Jurkat, Clone E6-1 (cell line): Measurements from ENCODE around the gene ZNF524.
A peak's percentile ranks its signal among the peaks of the same experiment; 100 is the strongest.

Source experiments
- DNase-seq: peaks from one replicate; pipeline ENCODE4 v3.0.0-alpha.2; 2011; ENCODE audit warnings: low read depth, low spot score
- H3K4me3 ChIP-seq: 2 replicates; pipeline ENCODE4 v1.5.1; 2011; ENCODE audit warnings: mild to moderate bottlenecking, low read length, control low read depth, moderate library complexity

The ZNF524 gene

DNA sequence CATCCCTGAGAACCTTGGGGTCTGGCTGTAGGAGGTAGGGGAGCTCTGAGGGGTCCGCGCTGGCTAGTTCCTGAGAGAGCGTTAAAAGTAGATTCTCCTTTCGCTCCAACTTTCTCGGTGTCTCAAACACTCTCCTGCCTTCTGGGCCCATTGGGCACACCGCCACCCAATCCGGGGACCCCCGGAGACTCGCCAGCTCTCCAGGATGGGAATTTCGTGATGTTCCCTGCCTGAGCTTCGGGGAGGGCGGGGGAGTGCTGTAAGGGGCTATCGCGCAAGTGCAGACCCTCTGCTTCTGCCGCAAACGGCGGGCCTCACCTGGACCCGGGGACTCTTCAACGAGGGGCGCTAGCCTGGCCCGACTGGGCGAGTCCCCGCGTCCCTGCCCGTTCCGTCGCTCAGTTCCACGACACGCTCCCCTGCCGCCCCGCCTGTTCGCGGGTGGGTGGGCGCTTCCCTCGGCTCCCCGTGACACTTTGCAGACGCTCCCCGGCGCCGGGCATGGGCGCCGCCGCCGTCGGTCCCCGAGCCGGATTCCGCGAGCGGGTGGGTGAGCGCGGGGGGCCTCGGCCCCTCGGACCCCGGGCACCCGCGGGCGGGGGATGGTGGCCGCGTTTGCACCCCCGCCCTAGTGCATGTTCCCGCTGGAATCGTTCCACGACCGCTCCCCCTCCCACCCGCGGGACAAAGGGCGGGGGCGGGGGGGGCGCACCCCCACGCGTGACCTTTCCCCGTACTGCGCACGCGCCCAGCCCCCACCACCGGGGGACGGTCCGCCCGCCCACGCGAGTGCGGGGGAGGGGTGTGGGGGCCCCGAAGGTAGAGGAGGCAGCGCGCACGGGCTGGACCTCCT, 47.9 kb downstream of the ZNF524 start, which contains the start of gene CCDC106:
TSS of gene CCDC106 (plus strand) at position 481 of the 853 bp plus-strand sequence. CDS start 835 bp downstream, outside the sequence.
- H3K4me3 ChIP-seq = peak within 1 kb of the TSS; percentile 68
- DNase-seq = peak; percentile 57

DNA sequence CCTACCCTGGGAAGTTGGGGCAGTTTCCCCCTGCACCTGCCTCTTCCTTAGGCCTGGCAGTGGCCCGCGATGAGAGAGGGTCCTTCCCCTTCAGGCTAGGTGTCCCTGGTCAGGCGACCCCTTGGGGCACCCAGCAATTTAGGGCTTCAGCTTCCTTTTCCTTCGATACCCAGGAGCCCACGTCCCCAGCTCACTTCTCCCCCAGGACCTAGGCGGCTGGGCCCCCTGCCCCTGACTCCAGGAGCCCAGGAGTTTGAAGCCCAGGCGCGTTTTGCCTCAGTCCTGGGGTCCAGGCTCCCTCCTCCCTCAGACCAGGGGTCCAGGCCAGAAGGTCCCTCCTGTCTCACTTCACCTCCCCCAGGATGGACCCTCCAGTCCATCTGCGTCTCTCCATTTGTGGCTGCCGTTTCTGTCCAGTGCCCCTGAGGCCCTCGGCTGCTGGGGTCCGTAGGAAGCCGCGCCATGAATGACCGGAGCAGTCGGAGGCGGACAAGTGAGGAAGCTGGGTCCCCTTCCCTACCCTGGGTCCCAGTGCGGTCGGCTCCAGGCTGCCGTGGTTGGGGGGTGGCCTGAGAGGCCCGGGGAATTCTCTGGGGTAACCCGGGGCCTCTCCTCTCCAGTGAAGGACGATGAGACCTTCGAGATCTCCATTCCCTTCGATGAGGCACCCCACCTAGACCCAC, 48.6 kb downstream of the ZNF524 start:
- no peak for DNase-seq
- H3K4me3 ChIP-seq = peak overlapping the region; percentile 68

DNA sequence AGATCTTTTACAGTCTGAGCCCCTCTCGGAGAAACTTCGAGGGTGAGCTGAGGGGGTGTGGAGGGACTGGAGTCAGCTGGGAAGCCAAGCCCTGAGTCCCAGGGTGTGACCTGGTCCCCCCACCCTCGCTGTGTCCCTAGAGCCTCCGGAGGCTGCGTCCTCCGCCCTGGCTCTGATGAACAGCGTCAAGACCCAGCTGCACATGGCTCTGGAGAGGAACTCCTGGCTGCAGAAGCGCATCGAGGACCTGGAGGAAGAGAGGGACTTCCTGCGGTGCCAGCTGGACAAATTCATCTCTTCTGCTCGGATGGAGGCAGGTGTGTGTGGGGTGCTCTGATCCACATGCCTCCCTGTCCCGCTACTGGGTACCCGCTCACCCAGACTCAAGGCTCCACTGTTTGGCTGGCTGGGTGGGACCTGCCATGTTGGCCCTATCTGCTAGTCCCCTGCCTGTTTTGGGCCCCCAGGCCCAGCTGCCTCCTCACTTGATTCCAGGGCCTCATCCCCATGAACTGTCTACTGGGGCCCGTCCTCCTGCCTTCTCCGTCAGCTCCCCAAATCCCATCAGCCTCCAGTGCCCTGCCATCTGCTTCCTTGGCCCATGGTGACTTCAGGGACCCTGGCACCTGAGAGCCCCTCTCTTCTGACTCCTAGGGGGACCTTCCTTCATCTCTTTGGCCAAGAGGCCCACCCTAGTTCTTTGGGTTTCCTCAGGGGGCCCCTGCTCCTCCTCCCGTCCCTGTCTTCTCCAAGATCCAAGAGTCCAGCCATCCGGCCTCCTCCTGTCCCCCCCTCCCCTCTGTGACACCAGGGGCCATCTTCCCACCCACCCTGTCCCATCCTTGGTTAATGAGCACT, 49.4 kb downstream of the ZNF524 start:
- H3K4me3 ChIP-seq = no peak overlapping the region
- no peak for DNase-seq

DNA sequence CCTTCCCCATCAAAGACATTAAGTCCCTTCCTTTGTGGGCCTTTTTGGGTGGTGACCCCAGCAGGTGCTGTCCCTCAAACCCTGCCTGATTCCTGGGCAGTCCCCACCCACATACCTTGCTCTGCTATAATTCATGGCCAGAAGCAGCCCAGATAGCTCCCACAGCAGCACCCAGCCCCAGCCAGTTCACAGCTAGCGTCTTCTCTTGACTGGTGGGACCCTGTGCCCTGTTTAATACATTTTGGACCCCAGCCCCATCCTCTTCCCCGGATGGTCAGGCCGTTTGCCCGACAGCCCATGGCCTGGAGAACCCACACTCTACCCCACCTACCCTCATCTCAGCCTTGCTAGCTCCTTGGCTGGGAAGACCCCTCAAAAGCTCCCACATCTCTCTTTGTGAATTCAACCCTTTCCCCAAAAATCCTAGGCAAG, 50.1 kb downstream of the ZNF524 start:
- H3K4me3 ChIP-seq = no peak overlapping the region
- DNase-seq = no peak

DNA sequence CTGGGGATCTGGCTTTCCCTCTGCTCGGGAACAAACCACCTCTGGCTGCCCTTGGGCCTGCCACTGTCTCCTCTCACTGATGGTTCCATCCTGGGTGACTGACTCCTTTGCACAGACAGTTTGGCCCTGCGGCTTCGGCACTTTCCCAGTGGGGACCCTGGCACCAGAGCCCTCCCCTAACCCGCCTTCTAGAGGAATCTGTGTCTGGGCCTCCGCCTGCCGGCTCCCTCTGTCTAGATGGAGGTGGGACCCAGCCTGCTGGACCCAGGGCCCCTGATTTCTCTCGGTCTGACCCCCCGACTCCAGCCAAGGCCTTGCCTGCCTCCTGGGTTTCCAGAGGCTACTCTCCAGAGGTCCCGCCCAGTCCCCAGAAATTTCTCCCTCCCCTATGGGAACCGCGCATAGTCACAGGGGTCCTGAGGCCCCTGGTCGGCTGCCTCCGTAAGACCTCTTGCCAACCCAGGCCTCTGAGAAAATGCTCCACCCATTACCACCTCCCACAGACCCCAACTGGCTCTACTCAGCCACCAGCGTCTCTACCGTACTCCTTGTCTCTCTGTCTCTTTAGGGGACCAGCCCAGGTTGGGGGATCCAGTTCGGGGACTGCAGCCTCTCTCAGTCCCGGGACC, 50.6 kb downstream of the ZNF524 start:
- DNase-seq = no peak
- no peak overlapping the region for H3K4me3 ChIP-seq

DNA sequence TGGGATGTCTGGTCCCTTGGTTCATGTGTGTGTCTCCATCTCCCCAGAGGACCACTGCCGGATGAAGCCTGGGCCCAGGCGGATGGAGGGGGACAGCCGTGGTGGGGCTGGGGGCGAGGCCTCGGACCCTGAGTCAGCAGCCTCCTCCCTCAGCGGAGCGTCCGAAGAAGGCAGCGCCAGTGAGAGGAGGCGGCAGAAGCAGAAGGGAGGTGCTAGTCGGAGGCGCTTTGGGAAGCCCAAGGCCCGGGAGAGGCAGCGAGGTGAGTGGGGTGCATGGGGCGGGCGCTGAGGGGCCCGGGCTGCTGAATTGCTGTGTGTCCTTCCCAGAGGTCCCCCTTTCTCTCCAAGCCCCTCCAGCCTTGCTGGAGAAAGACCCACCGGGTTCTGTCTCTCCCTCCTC, 51.1 kb downstream of the ZNF524 start:
- DNase-seq = no peak

DNA sequence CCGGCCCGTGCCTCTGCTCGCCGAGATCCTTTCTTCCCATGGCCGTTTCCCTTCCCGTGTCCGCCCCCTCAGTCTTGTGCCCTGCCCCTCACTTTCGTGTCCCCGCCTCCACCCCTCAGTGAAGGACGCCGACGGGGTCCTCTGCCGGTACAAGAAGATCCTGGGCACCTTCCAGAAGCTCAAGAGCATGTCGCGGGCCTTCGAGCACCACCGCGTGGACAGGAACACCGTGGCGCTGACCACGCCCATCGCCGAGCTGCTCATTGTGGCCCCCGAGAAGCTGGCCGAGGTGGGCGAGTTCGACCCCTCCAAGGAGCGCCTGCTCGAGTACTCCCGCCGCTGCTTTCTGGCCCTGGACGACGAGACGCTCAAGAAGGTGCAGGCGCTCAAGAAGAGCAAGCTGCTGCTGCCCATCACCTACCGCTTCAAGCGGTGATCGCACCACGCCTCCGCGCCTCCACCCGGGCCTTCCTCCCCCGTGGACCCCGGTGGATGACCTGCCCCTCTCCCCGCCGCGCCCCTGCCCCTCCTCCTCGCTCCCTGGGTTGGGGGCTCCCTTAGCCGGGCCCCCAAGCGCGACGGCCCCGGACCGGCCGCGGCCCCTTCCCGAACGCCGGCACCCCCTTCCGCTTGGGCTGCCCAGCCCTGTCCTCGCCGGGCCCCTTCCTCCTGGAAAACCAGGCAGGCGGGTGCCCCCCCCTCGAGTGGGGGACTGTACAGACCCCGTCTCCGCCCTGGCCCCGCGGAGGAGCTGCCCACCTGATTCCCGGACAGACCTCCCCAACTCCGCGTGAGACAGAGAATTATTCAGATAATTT, 52.4 kb downstream of the ZNF524 start:
- no peak for DNase-seq
- peak overlapping the region; percentile 83; the same call in 1 of the 2 replicates for H3K4me3 ChIP-seq

More for the DNA sequence above, 51.1 kb downstream of the ZNF524 start:
- no peak overlapping the region for H3K4me3 ChIP-seq
